ENCODE data around the gene NF1.
"Not testable (repeated sequence)": the region's sequence is repeated elsewhere in the genome, so short reads cannot be mapped to it uniquely, and the experiment has no call there.

The NF1 gene

DNA sequence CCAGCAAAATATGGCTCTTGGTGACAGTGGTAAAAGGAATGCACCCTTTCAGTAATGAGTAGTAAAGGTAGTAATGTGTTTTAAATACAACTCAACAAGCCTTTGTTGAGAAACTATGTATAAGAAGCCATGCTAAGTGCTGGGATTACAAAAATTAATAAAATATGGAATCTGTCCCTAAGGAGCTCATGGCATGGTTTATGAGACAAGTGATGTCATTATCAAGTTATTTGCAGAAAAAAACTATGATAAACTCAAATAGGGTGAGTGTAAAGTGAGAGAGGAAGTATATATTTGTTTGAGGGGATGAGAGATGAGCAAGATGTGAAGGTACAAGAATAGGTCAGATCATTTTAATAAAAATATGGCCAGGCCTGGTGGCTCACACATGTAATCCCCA, 76.9 kb downstream of the NF1 start:
- peak in 1 of 2 donors; percentile 30 for DNase-seq (ENCODE audit: low read depth in 2 of 2)
- H3K4me3 ChIP-seq (replicated peaks in 1 of 2; ENCODE audit: low read depth in 2 of 2, low read length in 2 of 2): no peak overlapping the region

GRCh38 chr17:31172388-31172787, 77.6 kb downstream of the NF1 start:
- DNase-seq (ENCODE audit: low read depth in 2 of 2): no peak
- TF ChIP-seq, protein P1, sequence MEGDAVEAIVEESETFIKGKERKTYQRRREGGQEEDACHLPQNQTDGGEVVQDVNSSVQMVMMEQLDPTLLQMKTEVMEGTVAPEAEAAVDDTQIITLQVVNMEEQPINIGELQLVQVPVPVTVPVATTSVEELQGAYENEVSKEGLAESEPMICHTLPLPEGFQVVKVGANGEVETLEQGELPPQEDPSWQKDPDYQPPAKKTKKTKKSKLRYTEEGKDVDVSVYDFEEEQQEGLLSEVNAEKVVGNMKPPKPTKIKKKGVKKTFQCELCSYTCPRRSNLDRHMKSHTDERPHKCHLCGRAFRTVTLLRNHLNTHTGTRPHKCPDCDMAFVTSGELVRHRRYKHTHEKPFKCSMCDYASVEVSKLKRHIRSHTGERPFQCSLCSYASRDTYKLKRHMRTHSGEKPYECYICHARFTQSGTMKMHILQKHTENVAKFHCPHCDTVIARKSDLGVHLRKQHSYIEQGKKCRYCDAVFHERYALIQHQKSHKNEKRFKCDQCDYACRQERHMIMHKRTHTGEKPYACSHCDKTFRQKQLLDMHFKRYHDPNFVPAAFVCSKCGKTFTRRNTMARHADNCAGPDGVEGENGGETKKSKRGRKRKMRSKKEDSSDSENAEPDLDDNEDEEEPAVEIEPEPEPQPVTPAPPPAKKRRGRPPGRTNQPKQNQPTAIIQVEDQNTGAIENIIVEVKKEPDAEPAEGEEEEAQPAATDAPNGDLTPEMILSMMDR (IDR thresholded peaks at IDR 0.05; ENCODE audit: low read depth, low read length): no peak
- H3K4me3 ChIP-seq (replicated peaks in 1 of 2; ENCODE audit: low read depth in 2 of 2, low read length in 2 of 2): no peak overlapping the region

More for the DNA sequence above, 76.9 kb downstream of the NF1 start:
- TF ChIP-seq, protein P1 (IDR thresholded peaks at IDR 0.05; ENCODE audit: low read depth, low read length): no peak

DNA sequence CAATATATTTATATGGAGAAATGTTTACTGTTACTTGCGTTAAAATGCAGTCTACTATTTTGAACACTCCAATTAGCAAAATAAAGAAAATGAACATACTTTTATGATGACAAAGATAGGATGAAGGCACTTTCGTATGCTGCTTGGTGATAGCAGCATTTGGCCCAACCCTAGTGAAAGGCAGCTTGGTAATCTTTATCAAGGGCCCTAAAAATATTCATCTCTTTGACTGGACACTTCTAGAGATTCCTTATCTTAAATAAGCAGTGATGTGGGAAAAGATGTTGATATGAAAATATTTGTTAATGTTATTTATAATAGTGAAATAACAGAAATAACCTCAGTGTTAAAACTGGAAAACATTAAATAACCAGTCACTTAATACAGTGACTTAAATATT, 79.4 kb downstream of the NF1 start:
- H3K4me3 ChIP-seq (replicated peaks in 1 of 2; ENCODE audit: low read depth in 2 of 2, low read length in 2 of 2): no peak overlapping the region
- TF ChIP-seq, protein P1 (IDR thresholded peaks at IDR 0.05; ENCODE audit: low read depth, low read length): no peak
- no peak for DNase-seq (ENCODE audit: low read depth in 2 of 2)

- DNase-seq (ENCODE audit: low read depth in 2 of 2): no peak
- TF ChIP-seq, protein P1 (IDR thresholded peaks at IDR 0.05; ENCODE audit: low read depth, low read length): no peak
- no peak overlapping the region for H3K4me3 ChIP-seq (replicated peaks in 1 of 2; ENCODE audit: low read depth in 2 of 2, low read length in 2 of 2)
Measured at GRCh38 chr17:31175237-31175636, 80.5 kb downstream of the NF1 start.

DNA sequence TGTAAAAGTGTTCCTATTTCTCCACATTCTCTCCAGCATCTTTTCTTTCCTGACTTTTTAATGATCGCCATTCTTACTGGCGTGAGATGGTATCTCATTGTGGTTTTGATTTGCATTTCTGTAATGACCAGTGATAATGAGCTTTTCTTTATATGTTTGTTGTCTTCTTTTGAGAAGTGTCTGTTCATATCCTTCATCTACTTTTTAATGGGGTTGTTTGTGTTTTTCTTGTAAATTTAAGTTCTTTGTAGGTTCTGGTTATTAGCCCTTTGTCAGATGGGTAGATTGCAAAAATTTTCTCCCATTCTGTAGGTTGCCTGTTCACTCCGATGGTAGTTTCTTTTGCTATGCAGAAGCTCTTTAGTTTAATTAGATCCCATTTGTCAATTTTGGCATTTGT, 81.4 kb downstream of the NF1 start:
- not testable (repeated sequence) for DNase-seq (ENCODE audit: low read depth in 2 of 2); H3K4me3 ChIP-seq (replicated peaks in 1 of 2; ENCODE audit: low read depth in 2 of 2, low read length in 2 of 2)

DNA sequence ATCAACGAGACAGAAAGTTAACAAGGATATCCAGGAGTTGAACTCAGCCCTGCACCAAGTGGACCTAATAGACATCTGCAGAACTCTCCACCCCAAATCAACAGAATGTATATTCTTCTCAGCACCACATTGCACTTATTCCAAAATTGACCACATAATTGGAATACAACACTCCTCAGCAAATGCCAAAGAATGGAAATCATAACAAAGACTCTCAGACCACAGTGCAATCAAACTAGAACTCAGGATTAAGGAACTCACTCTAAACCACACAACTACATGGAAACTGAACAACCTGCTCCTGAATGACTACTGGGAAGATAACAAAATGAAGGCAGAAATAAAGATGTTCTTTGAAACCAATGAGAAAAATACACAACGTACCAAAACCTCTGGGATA, 84.2 kb downstream of the NF1 start:
- not testable (repeated sequence) for DNase-seq (ENCODE audit: low read depth in 2 of 2); H3K4me3 ChIP-seq (replicated peaks in 1 of 2; ENCODE audit: low read depth in 2 of 2, low read length in 2 of 2)

- no peak overlapping the region for H3K4me3 ChIP-seq (replicated peaks in 1 of 2; ENCODE audit: low read depth in 2 of 2, low read length in 2 of 2)
- DNase-seq (ENCODE audit: low read depth in 2 of 2): no peak
- TF ChIP-seq, protein P1 (IDR thresholded peaks at IDR 0.05; ENCODE audit: low read depth, low read length): no peak
Measured at GRCh38 chr17:31195305-31195704, 100.5 kb downstream of the NF1 start.

DNA sequence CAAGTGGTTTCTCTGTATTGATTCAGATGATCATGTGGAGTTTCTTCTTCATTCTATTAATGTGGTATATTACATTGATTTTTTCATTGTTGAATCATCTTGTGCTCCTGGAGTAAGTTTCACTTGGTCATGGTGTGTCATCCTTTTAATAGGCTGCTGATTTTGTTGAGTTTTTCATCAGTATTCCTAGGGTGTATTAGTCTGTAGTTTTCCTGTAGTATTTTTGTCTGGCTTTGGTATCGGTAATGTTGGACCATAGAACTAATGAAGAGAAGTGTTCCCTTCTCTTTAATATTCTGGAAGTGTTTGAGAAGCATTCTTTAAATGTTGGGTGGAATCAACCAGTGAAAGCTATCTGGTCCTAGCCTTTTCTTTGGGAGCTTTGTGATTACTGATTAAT, 103.2 kb downstream of the NF1 start:
- H3K4me3 ChIP-seq (replicated peaks in 1 of 2; ENCODE audit: low read depth in 2 of 2, low read length in 2 of 2): no peak overlapping the region
- peak in 1 of 2 donors; percentile 41 for DNase-seq (ENCODE audit: low read depth in 2 of 2)
- TF ChIP-seq, protein P1 (IDR thresholded peaks at IDR 0.05; ENCODE audit: low read depth, low read length): no peak

- peak; percentile 6 to 30 for DNase-seq (ENCODE audit: low read depth in 2 of 2)
- H3K4me3 ChIP-seq (replicated peaks in 1 of 2; ENCODE audit: low read depth in 2 of 2, low read length in 2 of 2): not testable (repeated sequence)
Measured at GRCh38 chr17:31198666-31199065, 103.9 kb downstream of the NF1 start.

All from cardiac fibroblast (primary cell).